NT2/D1 (cell line): ENCODE data around the gene ETDC.

ENCODE experiments used
- YY1 ChIP-seq: IDR thresholded peaks from 2 replicates; pipeline ENCODE4 v1.6.1; 2011; ENCODE audit not compliant: insufficient read length, insufficient read depth
- ZNF274 ChIP-seq: IDR thresholded peaks from 2 replicates; pipeline ENCODE4 v1.6.1; 2011; ENCODE audit warnings: mild to moderate bottlenecking, low read depth, low read length

- TF ChIP-seq YY1 (no peak), ZNF274 (no peak)
Observed at GRCh38 chrX:135308345-135308855, 880 bp upstream of the ETDC start.
